Transverse colon (tissue), 4 donors: Measurements from ENCODE around the gene GNG14.

Experiments used
- CTCF ChIP-seq, 5 experiments: fragments of 200-600 bp in 3 of 5; fragments of 450-650 bp in 2 of 5; sonication (generic) in 3 of 5; IDR thresholded peaks; 1 replicate in 2 of 5; 2 replicates in 3 of 5; pipeline ENCODE4 v1.5.1; 2016 to 2017; ENCODE audit warnings: antibody characterized with exemption in 5 of 5, inconsistent platforms in 3 of 5, mild to moderate bottlenecking in 2 of 5, moderate library complexity in 1 of 5
- POLR2A ChIP-seq: fragments of 450-650 bp; IDR thresholded peaks from one replicate; pipeline ENCODE4 v1.6.1; 2016; ENCODE audit warnings: antibody characterized with exemption, mild to moderate bottlenecking, moderate library complexity
- POLR2AphosphoS5 ChIP-seq, 3 donors: sonication (generic); formaldehyde crosslinking; IDR thresholded peaks; one replicate each; pipeline ENCODE4 v1.6.1; 2016; ENCODE audit warnings: antibody characterized with exemption in 3 of 3

- no peak for TF ChIP-seq CTCF (IDR thresholded peaks at IDR 0.05)
- no peak for TF ChIP-seq POLR2A
- no peak for TF ChIP-seq POLR2AphosphoS5 (IDR thresholded peaks at IDR 0.05)
Observed at GRCh38 chr19:12656899-12657571, 30.8 kb upstream of the GNG14 start.
